Measurements from ENCODE around the gene PDCD7. TPM values are rescaled to one million over a fixed set of nuclear protein-coding genes. Genes with fewer than 3 reads are reported as not detected.

PDCD7 gene
- total and polyA plus RNA-seq, 2 of the 13 experiments (the other 11 are each of a cell fraction or from before 2014, with no cell fraction given): 10.1 to 14.7 TPM

DNA sequence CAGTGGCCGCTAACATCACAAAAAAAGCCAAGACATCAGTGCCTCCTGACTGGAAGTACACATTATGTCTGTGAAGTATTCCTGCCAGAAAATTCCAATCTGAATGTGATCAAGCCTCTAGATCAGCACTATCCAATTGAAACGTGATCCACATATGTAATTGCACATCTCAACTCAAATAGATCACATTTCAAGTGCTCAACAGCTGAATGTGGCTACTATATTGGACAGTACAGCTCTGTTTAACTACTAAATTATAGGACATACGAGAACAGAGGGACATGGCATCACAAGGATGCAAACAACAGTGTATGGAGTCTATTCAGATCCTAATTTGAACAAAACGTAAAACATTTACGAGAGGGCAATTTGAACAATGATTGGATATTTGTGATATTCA lies 18.1 kb downstream of the PDCD7 start:
- Histone ChIP-seq H3K4me2 (ENCODE audit: low read depth, low read length) (no peak overlapping the region), H3K27me3 (ENCODE audit: control insufficient read depth in 1 of 2, insufficient read depth in 2 of 2, low read length in 2 of 2) (no peaks in the 10 kb centered on the region; a peak in 1 of 5 replicates), H4K20me1 (ENCODE audit: insufficient read depth, low read length) (no peaks in the 10 kb centered on the region), H3K36me3 (replicated peaks in 1 of 2; ENCODE audit: control insufficient read depth in 1 of 2, insufficient read depth in 2 of 2, low read length in 2 of 2) (peaks cover 21 to 47% of the 10 kb centered on the region in 2 experiments), H3K79me2 (ENCODE audit: insufficient read depth, low read length) (no peaks in the 10 kb centered on the region), H3K4me1 (ENCODE audit: insufficient read depth, low read length) (no peaks in the 10 kb centered on the region), H3K27ac (ENCODE audit: extremely low read length, insufficient read depth, low read length) (no peak overlapping the region), H3K4me3 (replicated peaks in 1 of 3; ENCODE audit: insufficient read depth in 1 of 3, low read depth in 2 of 3, low read length in 3 of 3) (no peak overlapping the region), H3K9ac (ENCODE audit: insufficient read depth, low read depth, low read length) (no peak overlapping the region), H2AFZ (ENCODE audit: low read length) (no peak overlapping the region), H3K9me3 (ENCODE audit: low read length) (no peaks in the 10 kb centered on the region)
- WGBS (ENCODE audit: low lambda C conversion rate): 94% methylated on average over 5 of the region's 5 CpGs
- ATAC-seq (no peak), FAIRE-seq (no peak), DNase-seq (ENCODE audit: low spot score) (no peak)
- BruUV-seq (replicated peaks): no TSS peak
- CTCF ChIA-PET (ENCODE audit: low intra/inter-chr PET ratio, low total read pairs): no interaction called here
- POLR2A ChIA-PET: no interaction called here
- intact Hi-C loops (cut with micrococcal nuclease; ENCODE audit: unreplicated experiment): no loop called here
- in situ Hi-C loops (cut with HindIII; ENCODE audit: extremely low pct_ligation_motif_present, low pct_unique_long_range_greater_than_20kb): no loop called here
- TF ChIP-seq, protein P1, sequence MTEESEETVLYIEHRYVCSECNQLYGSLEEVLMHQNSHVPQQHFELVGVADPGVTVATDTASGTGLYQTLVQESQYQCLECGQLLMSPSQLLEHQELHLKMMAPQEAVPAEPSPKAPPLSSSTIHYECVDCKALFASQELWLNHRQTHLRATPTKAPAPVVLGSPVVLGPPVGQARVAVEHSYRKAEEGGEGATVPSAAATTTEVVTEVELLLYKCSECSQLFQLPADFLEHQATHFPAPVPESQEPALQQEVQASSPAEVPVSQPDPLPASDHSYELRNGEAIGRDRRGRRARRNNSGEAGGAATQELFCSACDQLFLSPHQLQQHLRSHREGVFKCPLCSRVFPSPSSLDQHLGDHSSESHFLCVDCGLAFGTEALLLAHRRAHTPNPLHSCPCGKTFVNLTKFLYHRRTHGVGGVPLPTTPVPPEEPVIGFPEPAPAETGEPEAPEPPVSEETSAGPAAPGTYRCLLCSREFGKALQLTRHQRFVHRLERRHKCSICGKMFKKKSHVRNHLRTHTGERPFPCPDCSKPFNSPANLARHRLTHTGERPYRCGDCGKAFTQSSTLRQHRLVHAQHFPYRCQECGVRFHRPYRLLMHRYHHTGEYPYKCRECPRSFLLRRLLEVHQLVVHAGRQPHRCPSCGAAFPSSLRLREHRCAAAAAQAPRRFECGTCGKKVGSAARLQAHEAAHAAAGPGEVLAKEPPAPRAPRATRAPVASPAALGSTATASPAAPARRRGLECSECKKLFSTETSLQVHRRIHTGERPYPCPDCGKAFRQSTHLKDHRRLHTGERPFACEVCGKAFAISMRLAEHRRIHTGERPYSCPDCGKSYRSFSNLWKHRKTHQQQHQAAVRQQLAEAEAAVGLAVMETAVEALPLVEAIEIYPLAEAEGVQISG (CRISPR knock-in tag; IDR thresholded peaks at IDR 0.05): no peak
- no peak for TF ChIP-seq PAX8 (CRISPR knock-in tag; IDR thresholded peaks at IDR 0.05; ENCODE audit: borderline replicate concordance)
- no peak for TF ChIP-seq ZNF136 (CRISPR knock-in tag; IDR thresholded peaks at IDR 0.05; ENCODE audit: low read depth)
- no peak for TF ChIP-seq FLYWCH1 (CRISPR knock-in tag; IDR thresholded peaks at IDR 0.05)
- TF ChIP-seq SMC3 (IDR thresholded peaks at IDR 0.05; ENCODE audit: low read length): no peak
- TF ChIP-seq RELA (CRISPR knock-in tag; IDR thresholded peaks at IDR 0.05): no peak
- TF ChIP-seq ZNF501 (CRISPR knock-in tag; IDR thresholded peaks at IDR 0.05): no peak
- no peak for TF ChIP-seq TP53 (CRISPR knock-in tag; conservative IDR thresholded peaks at IDR 0.05)
- no peak for TF ChIP-seq SUZ12 (IDR thresholded peaks at IDR 0.05; ENCODE audit: low read depth, low read length)
- TF ChIP-seq, protein P2, sequence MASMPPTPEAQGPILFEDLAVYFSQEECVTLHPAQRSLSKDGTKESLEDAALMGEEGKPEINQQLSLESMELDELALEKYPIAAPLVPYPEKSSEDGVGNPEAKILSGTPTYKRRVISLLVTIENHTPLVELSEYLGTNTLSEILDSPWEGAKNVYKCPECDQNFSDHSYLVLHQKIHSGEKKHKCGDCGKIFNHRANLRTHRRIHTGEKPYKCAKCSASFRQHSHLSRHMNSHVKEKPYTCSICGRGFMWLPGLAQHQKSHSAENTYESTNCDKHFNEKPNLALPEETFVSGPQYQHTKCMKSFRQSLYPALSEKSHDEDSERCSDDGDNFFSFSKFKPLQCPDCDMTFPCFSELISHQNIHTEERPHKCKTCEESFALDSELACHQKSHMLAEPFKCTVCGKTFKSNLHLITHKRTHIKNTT (CRISPR knock-in tag; IDR thresholded peaks at IDR 0.05): no peak
- TF ChIP-seq, protein P3, sequence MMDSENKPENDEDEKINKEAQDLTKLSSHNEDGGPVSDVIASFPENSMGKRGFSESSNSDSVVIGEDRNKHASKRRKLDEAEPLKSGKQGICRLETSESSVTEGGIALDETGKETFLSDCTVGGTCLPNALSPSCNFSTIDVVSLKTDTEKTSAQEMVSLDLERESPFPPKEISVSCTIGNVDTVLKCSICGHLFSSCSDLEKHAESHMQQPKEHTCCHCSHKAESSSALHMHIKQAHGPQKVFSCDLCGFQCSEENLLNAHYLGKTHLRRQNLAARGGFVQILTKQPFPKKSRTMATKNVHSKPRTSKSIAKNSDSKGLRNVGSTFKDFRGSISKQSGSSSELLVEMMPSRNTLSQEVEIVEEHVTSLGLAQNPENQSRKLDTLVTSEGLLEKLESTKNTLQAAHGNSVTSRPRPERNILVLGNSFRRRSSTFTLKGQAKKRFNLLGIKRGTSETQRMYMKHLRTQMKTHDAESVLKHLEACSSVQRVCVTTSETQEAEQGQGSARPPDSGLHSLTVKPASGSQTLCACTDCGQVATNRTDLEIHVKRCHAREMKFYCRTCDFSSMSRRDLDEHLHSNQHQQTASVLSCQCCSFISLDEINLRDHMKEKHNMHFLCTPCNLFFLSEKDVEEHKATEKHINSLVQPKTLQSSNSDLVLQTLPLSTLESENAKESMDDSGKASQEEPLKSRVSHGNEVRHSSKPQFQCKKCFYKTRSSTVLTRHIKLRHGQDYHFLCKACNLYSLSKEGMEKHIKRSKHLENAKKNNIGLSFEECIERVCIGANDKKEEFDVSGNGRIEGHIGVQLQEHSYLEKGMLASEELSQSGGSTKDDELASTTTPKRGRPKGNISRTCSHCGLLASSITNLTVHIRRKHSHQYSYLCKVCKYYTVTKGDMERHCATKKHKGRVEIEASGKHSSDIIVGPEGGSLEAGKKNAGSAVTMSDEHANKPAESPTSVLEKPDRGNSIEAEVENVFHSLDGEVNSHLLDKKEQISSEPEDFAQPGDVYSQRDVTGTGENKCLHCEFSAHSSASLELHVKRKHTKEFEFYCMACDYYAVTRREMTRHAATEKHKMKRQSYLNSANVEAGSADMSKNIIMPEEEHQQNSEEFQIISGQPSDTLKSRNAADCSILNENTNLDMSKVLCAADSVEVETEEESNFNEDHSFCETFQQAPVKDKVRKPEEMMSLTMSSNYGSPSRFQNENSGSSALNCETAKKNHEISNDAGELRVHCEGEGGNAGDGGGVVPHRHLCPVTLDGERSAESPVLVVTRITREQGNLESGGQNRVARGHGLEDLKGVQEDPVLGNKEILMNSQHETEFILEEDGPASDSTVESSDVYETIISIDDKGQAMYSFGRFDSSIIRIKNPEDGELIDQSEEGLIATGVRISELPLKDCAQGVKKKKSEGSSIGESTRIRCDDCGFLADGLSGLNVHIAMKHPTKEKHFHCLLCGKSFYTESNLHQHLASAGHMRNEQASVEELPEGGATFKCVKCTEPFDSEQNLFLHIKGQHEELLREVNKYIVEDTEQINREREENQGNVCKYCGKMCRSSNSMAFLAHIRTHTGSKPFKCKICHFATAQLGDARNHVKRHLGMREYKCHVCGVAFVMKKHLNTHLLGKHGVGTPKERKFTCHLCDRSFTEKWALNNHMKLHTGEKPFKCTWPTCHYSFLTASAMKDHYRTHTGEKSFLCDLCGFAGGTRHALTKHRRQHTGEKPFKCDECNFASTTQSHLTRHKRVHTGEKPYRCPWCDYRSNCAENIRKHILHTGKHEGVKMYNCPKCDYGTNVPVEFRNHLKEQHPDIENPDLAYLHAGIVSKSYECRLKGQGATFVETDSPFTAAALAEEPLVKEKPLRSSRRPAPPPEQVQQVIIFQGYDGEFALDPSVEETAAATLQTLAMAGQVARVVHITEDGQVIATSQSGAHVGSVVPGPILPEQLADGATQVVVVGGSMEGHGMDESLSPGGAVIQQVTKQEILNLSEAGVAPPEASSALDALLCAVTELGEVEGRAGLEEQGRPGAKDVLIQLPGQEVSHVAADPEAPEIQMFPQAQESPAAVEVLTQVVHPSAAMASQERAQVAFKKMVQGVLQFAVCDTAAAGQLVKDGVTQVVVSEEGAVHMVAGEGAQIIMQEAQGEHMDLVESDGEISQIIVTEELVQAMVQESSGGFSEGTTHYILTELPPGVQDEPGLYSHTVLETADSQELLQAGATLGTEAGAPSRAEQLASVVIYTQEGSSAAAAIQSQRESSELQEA (CRISPR knock-in tag; IDR thresholded peaks at IDR 0.05; ENCODE audit: not compliant biosample characterization): no peak
- no peak for TF ChIP-seq SP1 (IDR thresholded peaks at IDR 0.05)
- no peak for TF ChIP-seq SP1 (CRISPR knock-in tag; IDR thresholded peaks at IDR 0.05)
- TF ChIP-seq, protein P4, sequence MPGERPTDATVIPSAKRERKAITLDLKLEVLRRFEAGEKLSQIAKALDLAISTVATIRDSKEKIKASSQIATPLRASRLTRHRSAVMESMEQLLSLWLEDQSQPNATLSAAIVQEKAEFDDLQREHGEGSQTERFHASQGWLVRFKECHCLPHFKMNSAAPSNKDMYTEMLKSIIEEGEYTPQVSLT (CRISPR knock-in tag; IDR thresholded peaks at IDR 0.05; ENCODE audit: borderline replicate concordance, low read depth): no peak

All from HepG2 (cell line).